ENCODE data around the gene OPA1. TPM values are rescaled to one million over a fixed set of nuclear protein-coding genes. Genes with fewer than 3 reads are reported as not detected.

The OPA1 gene
- total RNA-seq, 1 experiment from 2014 or later = 115 TPM

- no peak for DNase-seq
- H3K9me3 Mint-ChIP-seq (ENCODE audit: low read depth, unreplicated experiment) = no peaks in the 10 kb centered on the region
- CTCF ChIA-PET = interaction anchor here (0.6 kb wide), 1 partner anchor 401 kb away, joined by 3 read pairs; no protein-coding TSS in a partner anchor
- no peak overlapping the region for H3K4me3 Mint-ChIP-seq (ENCODE audit: low read depth, unreplicated experiment)
- no peak overlapping the region for H3K27ac Mint-ChIP-seq (ENCODE audit: unreplicated experiment)
- H3K27me3 Mint-ChIP-seq (ENCODE audit: unreplicated experiment) = no peaks in the 10 kb centered on the region
- TF ChIP-seq CTCF (IDR thresholded peaks at IDR 0.05; ENCODE audit: unreplicated experiment) = no peak
- BruUV-seq (replicated peaks) = no TSS peak
- peaks cover 11% of the 10 kb centered on the region for H3K4me1 Mint-ChIP-seq (ENCODE audit: low read depth, unreplicated experiment)
- H3K36me3 Mint-ChIP-seq (ENCODE audit: insufficient read depth, unreplicated experiment) = no peaks in the 10 kb centered on the region
- intact Hi-C loops (cut with micrococcal nuclease; ENCODE audit: unreplicated experiment) = no loop called here
Measured at GRCh38 chr3:193729601-193730000, 136.6 kb downstream of the OPA1 start.

- intact Hi-C loops (cut with micrococcal nuclease; ENCODE audit: unreplicated experiment) = no loop called here
- BruUV-seq (replicated peaks) = no TSS peak
- CTCF ChIA-PET = interaction anchor here (1.1 kb wide), 1 partner anchor 18 kb away, joined by 5 read pairs; no protein-coding TSS in a partner anchor
- Mint-ChIP-seq H3K27ac (ENCODE audit: unreplicated experiment) (no peak overlapping the region), H3K36me3 (ENCODE audit: insufficient read depth, unreplicated experiment) (no peaks in the 10 kb centered on the region), H3K27me3 (ENCODE audit: unreplicated experiment) (no peaks in the 10 kb centered on the region), H3K4me1 (ENCODE audit: low read depth, unreplicated experiment) (peaks cover 11% of the 10 kb centered on the region), H3K4me3 (ENCODE audit: low read depth, unreplicated experiment) (no peak overlapping the region), H3K9me3 (ENCODE audit: low read depth, unreplicated experiment) (no peaks in the 10 kb centered on the region)
- DNase-seq = no peak
- no peak for TF ChIP-seq CTCF (IDR thresholded peaks at IDR 0.05; ENCODE audit: unreplicated experiment)
Measured at GRCh38 chr3:193730511-193730910, 137.5 kb downstream of the OPA1 start.

DNA sequence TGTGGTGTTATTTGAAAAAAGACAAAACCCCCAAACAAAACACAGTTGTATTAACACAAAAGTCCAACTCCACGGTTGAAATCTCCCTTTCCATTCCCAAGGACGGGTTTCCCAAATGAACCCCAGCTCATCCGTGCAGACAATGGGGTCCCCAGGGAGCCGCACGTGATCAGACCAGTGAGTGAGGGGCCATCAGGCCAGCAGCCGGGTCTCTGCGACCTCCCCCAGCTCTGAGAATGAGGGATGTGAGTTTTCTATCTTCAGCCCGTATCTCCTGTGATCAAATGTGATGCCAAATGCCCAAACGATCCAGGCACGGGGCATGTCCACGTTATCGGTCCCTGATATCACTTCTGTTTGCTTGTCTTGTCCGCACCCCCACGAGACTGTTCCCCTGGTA, 138.0 kb downstream of the OPA1 start:
- H3K27me3 Mint-ChIP-seq (ENCODE audit: unreplicated experiment) = no peaks in the 10 kb centered on the region
- CTCF ChIA-PET = interaction anchor here (1.1 kb wide), 1 partner anchor 18 kb away, joined by 5 read pairs; no protein-coding TSS in a partner anchor

DNA sequence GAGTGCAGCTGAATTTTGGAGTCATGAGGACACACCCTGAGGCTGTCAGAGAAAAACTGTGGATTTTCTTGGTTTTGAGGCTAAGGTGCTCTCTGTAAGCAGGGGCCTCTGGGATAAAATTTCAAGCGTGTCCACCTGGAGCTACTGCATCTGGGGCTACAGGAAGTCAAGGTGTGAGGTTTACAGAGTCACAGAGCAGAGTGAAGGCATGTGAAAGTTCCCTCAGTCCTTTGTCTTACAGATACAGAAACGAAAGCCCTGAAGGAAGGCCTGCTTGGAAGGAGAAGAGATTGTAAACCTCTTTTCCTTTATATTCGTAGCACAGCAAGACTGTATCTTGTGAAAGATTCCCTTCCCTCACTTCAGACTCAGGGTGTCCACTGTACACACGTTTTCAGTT, 138.6 kb downstream of the OPA1 start:
- Mint-ChIP-seq H3K9me3 (ENCODE audit: low read depth, unreplicated experiment) (no peaks in the 10 kb centered on the region), H3K36me3 (ENCODE audit: insufficient read depth, unreplicated experiment) (no peaks in the 10 kb centered on the region), H3K4me3 (ENCODE audit: low read depth, unreplicated experiment) (no peak overlapping the region), H3K27ac (ENCODE audit: unreplicated experiment) (no peak overlapping the region), H3K27me3 (ENCODE audit: unreplicated experiment) (no peaks in the 10 kb centered on the region), H3K4me1 (ENCODE audit: low read depth, unreplicated experiment) (peaks cover 11% of the 10 kb centered on the region)
- no TSS peak for BruUV-seq (replicated peaks)
- intact Hi-C loops (cut with micrococcal nuclease; ENCODE audit: unreplicated experiment) = no loop called here
- no peak for DNase-seq
- CTCF ChIA-PET = interaction anchor here (1.1 to 2.0 kb wide), 4 partner anchors 12 to 845 kb away, joined by 3 to 11 read pairs (median 4); no protein-coding TSS in a partner anchor
- TF ChIP-seq CTCF (IDR thresholded peaks at IDR 0.05; ENCODE audit: unreplicated experiment) = no peak

More for the DNA sequence above, 138.0 kb downstream of the OPA1 start:
- no TSS peak for BruUV-seq (replicated peaks)
- no peaks in the 10 kb centered on the region for H3K9me3 Mint-ChIP-seq (ENCODE audit: low read depth, unreplicated experiment)
- no peak for TF ChIP-seq CTCF (IDR thresholded peaks at IDR 0.05; ENCODE audit: unreplicated experiment)
- no peak overlapping the region for H3K4me3 Mint-ChIP-seq (ENCODE audit: low read depth, unreplicated experiment)
- DNase-seq = no peak
- H3K4me1 Mint-ChIP-seq (ENCODE audit: low read depth, unreplicated experiment) = peaks cover 11% of the 10 kb centered on the region
- intact Hi-C loops (cut with micrococcal nuclease; ENCODE audit: unreplicated experiment) = no loop called here
- no peaks in the 10 kb centered on the region for H3K36me3 Mint-ChIP-seq (ENCODE audit: insufficient read depth, unreplicated experiment)
- H3K27ac Mint-ChIP-seq (ENCODE audit: unreplicated experiment) = no peak overlapping the region

All from Calu3 (cell line).